Thymus (tissue), 11 donors: ENCODE measurements around the gene MIPOL1. TPM values are rescaled to one million over a fixed set of nuclear protein-coding genes. Genes with fewer than 3 reads are reported as not detected.

Experiments used
- DNase-seq, 9 donors: peaks; one replicate each; pipeline ENCODE4 v3.0.0-alpha.2; 2013; ENCODE audit warnings: low spot score in 9 of 9, low read depth in 6 of 9, missing footprints in 1 of 9
- H3K27ac ChIP-seq, 2 donors: one replicate each; pipeline ENCODE4 v1.5.1; 2013; ENCODE audit warnings: control low read depth in 1 of 2, low read depth in 1 of 2, low read length in 1 of 2, mild to moderate bottlenecking in 1 of 2, moderate library complexity in 1 of 2
- H3K27me3 ChIP-seq, 2 donors: one replicate each; pipeline ENCODE4 v1.5.1; 2013; ENCODE audit warnings: low read length in 1 of 2; ENCODE audit not compliant: control insufficient read depth in 2 of 2, insufficient read depth in 1 of 2
- H3K36me3 ChIP-seq, 2 donors: one replicate each; pipeline ENCODE4 v1.5.1; 2013; ENCODE audit warnings: low read length in 1 of 2, mild to moderate bottlenecking in 1 of 2, moderate library complexity in 1 of 2; ENCODE audit not compliant: control insufficient read depth in 2 of 2, insufficient read depth in 2 of 2
- H3K4me1 ChIP-seq, 2 donors: one replicate each; pipeline ENCODE4 v1.5.1; 2013; ENCODE audit warnings: low read length in 2 of 2; ENCODE audit not compliant: control insufficient read depth in 2 of 2, insufficient read depth in 2 of 2
- H3K4me3 ChIP-seq, 2 donors: one replicate each; pipeline ENCODE4 v1.5.1; 2013; ENCODE audit warnings: low read length in 2 of 2, control low read depth in 1 of 2, mild to moderate bottlenecking in 1 of 2
- H3K9me3 ChIP-seq, 2 donors: one replicate each; pipeline ENCODE4 v1.5.1; 2013; ENCODE audit warnings: low read length in 1 of 2, mild to moderate bottlenecking in 1 of 2; ENCODE audit not compliant: control insufficient read depth in 2 of 2, insufficient read depth in 1 of 2
- WGBS: extraction: QIAGEN DNeasy Blood & Tissue Kit; methylation state at CpG from one replicate; pipeline ENCODE4 v1.1.7; 2013; 5-methylcytosine and 5-hydroxymethylcytosine counted together
- polyA plus RNA-seq: library from polyadenylated mRNA; stranded (reverse); fragments of 200-250 nt; gene quantifications from one replicate; pipeline ENCODE4 v1.2.3, GENCODE V29; 2013
- total RNA-seq: library from RNA; stranded (reverse); fragments of 120-200 nt; gene quantifications from one replicate; pipeline ENCODE4 v1.2.4, GENCODE V29; 2013
- donor health status: healthy.

MIPOL1 gene
- total and polyA plus RNA-seq, 2 donors: 2.1 to 2.5 TPM

- no peaks in the 10 kb centered on the region for H3K27me3 ChIP-seq
- no peak for DNase-seq
- H3K36me3 ChIP-seq: no peaks in the 10 kb centered on the region
- H3K9me3 ChIP-seq: no peaks in the 10 kb centered on the region
- H3K4me3 ChIP-seq: no peak overlapping the region
- 94% methylated on average over 5 of the region's 5 CpGs for WGBS
- H3K27ac ChIP-seq: no peak overlapping the region
- no peaks in the 10 kb centered on the region for H3K4me1 ChIP-seq
Measured at GRCh38 chr14:37257501-37258070, 59.8 kb downstream of the MIPOL1 start.

DNA sequence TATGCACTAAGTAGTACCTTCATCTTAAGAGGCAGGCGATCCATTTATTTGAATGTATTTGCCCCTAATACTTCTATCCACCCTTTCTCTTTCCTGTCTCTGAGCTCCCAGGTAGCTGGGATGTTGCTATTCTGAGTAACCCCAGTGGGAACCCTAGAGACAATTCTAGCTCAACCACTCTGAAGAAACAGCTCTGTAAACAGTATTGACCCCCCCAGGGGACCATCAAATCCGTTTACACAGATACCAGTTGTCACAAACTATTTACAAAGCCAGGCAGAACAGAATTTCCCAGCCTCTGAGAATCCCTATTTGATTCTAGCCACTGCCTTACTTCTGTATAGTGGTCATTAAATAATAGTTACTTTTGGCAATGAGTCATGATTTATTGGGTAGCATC is 64.9 kb downstream of the MIPOL1 start:
- WGBS: 75% methylated on average over 2 of the region's 2 CpGs

GRCh38 chr14:37263656-37264236 is 66.0 kb downstream of the MIPOL1 start:
- 85% methylated on average over 3 of the region's 3 CpGs for WGBS
- Histone ChIP-seq H3K36me3 (no peaks in the 10 kb centered on the region), H3K4me1 (no peaks in the 10 kb centered on the region), H3K4me3 (no peak overlapping the region), H3K27ac (no peak overlapping the region), H3K27me3 (no peaks in the 10 kb centered on the region), H3K9me3 (no peaks in the 10 kb centered on the region)
- DNase-seq: no peak

More for the DNA sequence above, 64.9 kb downstream of the MIPOL1 start:
- DNase-seq: no peak
- Histone ChIP-seq H3K27ac (no peak overlapping the region), H3K27me3 (no peaks in the 10 kb centered on the region), H3K36me3 (no peaks in the 10 kb centered on the region), H3K4me3 (no peak overlapping the region), H3K9me3 (no peaks in the 10 kb centered on the region), H3K4me1 (no peaks in the 10 kb centered on the region)

GRCh38 chr14:37268788-37269187 is 71.1 kb downstream of the MIPOL1 start:
- Histone ChIP-seq H3K27me3 (no peaks in the 10 kb centered on the region), H3K4me1 (no peaks in the 10 kb centered on the region), H3K36me3 (no peaks in the 10 kb centered on the region), H3K27ac (no peak overlapping the region), H3K9me3 (no peaks in the 10 kb centered on the region), H3K4me3 (no peak overlapping the region)
- DNase-seq: no peak

GRCh38 chr14:37270629-37271028 is 72.9 kb downstream of the MIPOL1 start:
- Histone ChIP-seq H3K9me3 (no peaks in the 10 kb centered on the region), H3K27me3 (no peaks in the 10 kb centered on the region), H3K27ac (no peak overlapping the region), H3K4me1 (no peaks in the 10 kb centered on the region), H3K36me3 (no peaks in the 10 kb centered on the region), H3K4me3 (no peak overlapping the region)
- 94% methylated on average over 3 of the region's 3 CpGs for WGBS
- no peak for DNase-seq

DNA sequence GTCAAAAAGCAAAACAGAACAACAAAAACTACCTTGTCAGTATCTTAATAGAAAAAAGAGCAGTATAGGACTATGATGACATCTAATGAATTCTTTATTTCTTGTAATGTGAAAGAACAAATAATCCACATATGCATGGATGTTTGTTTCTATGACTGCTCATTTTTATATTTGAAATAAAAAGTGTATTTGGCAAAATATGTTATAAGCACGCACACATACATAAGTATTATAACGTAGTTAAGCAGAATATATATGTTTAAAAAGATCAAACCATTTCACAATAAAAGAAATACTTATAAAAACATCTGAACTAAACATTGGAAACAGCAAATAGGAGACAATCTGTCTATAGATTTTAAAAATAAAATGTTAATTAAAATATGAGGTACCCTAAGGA is 74.8 kb downstream of the MIPOL1 start:
- DNase-seq: no peak
- no peak overlapping the region for H3K4me3 ChIP-seq

DNA sequence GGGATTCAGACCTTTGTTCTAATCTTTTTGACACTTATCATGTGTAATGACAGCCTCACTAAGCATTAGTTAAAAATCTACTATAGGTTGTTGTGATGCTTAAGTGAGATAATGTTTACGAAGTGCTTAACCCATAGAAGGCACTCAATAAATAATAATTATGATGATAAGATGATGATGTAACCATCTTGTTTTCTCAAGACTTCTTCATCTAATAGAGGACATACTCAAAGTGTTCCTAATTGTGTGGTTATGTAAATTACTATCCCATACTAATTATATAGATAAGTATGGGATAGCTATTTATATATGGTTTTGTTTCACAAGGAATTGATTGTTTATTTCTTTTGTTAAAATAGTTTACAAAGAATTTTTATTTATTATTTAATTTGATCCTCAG is 76.9 kb downstream of the MIPOL1 start:
- no peaks in the 10 kb centered on the region for H3K36me3 ChIP-seq
- no peak overlapping the region for H3K27ac ChIP-seq
- no peaks in the 10 kb centered on the region for H3K27me3 ChIP-seq
- no peaks in the 10 kb centered on the region for H3K4me1 ChIP-seq
- H3K9me3 ChIP-seq: no peaks in the 10 kb centered on the region
- no peak for DNase-seq
- WGBS: 91% methylated on average over 1 of the region's 1 CpG
- H3K4me3 ChIP-seq: no peak overlapping the region

More for the DNA sequence above, 74.8 kb downstream of the MIPOL1 start:
- Histone ChIP-seq H3K36me3 (no peaks in the 10 kb centered on the region), H3K4me1 (no peaks in the 10 kb centered on the region), H3K27ac (no peak overlapping the region), H3K27me3 (no peaks in the 10 kb centered on the region), H3K9me3 (no peaks in the 10 kb centered on the region)
- 96% methylated on average over 2 of the region's 2 CpGs for WGBS

DNA sequence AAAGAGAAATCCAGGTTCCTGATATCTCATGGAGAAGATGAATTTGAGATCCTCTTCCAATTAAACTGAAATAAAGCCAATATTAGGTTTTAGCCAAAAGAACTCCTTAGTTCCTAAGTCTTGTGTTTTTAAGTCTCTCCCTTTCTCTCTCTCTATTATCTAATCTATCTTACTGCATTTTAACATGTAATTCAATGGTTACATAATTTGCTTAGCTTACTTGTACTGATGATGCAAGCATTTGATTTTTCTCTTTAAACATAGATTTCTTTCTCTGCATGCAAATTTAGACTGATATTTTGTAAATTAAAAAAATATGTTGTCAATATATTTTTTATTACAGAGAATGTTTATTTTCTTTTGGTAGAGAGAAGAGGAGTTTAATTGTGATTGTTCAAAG is 78.2 kb downstream of the MIPOL1 start:
- Histone ChIP-seq H3K27me3 (no peaks in the 10 kb centered on the region), H3K4me1 (no peaks in the 10 kb centered on the region), H3K36me3 (no peaks in the 10 kb centered on the region), H3K27ac (no peak overlapping the region), H3K9me3 (no peaks in the 10 kb centered on the region), H3K4me3 (no peak overlapping the region)
- DNase-seq: no peak

- no peak overlapping the region for H3K4me3 ChIP-seq
- H3K36me3 ChIP-seq: no peaks in the 10 kb centered on the region
- WGBS: 94% methylated on average over 5 of the region's 5 CpGs
- no peaks in the 10 kb centered on the region for H3K4me1 ChIP-seq
- DNase-seq: no peak
- no peaks in the 10 kb centered on the region for H3K9me3 ChIP-seq
- H3K27ac ChIP-seq: no peak overlapping the region
- no peaks in the 10 kb centered on the region for H3K27me3 ChIP-seq
Measured at GRCh38 chr14:37278636-37279538, 81.2 kb downstream of the MIPOL1 start.
